ENCODE data around the gene PDE4B. TPM values are rescaled to one million over a fixed set of nuclear protein-coding genes. Genes with fewer than 3 reads are reported as not detected.

The PDE4B gene
- total RNA-seq, 1 donor from 2014 or later: 3.8 TPM

DNA sequence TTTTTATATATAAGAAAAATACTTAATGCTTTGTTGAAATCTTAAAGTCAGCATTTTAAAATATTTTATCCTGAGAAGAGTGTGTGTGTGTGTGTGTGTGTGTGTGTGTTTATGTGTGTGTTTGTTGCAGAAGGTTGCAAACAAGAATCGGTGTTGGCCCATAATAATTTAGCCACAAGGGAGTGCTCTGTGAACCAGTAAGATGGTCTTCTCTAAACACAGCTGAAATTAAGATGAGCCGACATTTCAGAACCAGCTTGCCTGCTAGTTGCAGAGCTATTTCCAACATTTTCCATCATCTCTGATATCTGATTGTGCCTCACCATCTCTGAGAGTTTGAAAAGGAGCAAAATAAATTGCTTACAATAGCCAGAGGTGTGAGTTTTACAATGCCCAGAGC, 582.4 kb downstream of the PDE4B start:
- no peak for DNase-seq (ENCODE audit: low read depth)
- no peak for TF ChIP-seq CTCF (conservative IDR thresholded peaks at IDR 0.05; ENCODE audit: low read depth, low read length)
- H3K4me3 ChIP-seq (ENCODE audit: low read depth, low read length): no peak overlapping the region

- no peak overlapping the region for H3K4me3 ChIP-seq (ENCODE audit: low read depth, low read length)
- TF ChIP-seq CTCF (conservative IDR thresholded peaks at IDR 0.05; ENCODE audit: low read depth, low read length): no peak
- DNase-seq (ENCODE audit: low read depth): no peak
These were observed 587.9 kb downstream of the PDE4B start for GRCh38 chr1:66380452-66381212.

- no peak for TF ChIP-seq CTCF (conservative IDR thresholded peaks at IDR 0.05; ENCODE audit: low read depth, low read length)
These were observed 589.1 kb downstream of the PDE4B start for GRCh38 chr1:66381621-66382275.

DNA sequence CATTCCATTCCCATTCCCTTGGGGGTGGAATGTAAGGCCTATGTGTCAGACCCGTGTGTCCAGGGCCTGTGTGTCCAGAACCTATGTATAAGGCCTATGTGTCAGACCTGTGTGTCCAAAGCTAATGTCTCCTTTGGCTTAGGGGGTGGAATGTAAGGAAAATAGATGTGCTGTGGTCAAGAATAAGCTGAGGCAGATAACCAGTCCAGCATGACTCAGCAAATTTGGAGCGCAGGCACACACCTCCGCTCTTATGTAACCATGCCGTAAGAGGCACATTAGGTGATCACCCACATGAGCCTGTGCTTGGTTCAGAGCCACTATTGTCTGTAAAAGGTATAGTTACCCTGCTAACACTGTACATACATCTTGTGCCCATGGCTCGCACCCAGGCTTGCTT, 590.5 kb downstream of the PDE4B start:
- no peak overlapping the region for H3K4me3 ChIP-seq (ENCODE audit: low read depth, low read length)
- no peak for TF ChIP-seq CTCF (conservative IDR thresholded peaks at IDR 0.05; ENCODE audit: low read depth, low read length)
- DNase-seq (ENCODE audit: low read depth): no peak

More at GRCh38 chr1:66381621-66382275, 589.1 kb downstream of the PDE4B start:
- DNase-seq (ENCODE audit: low read depth): no peak
- no peak overlapping the region for H3K4me3 ChIP-seq (ENCODE audit: low read depth, low read length)

DNA sequence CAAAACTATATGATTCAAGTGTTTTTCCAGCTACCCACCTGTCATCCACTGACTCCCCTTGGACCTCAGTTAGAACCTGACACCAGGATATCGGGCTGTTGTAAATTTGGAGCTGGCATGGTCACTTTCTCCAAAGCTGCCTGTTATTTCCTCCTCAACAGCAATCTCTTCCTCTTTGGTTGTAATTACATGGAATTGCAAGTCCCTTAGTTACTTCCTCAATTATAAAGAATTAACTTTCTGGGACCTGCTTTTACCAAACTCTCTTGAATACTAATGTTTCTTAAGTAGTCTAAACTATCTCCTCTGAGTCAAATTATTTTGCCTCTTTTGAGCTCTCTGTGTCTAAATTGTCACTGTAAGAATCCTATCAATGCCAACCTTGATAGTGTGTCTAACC, 590.9 kb downstream of the PDE4B start:
- TF ChIP-seq CTCF (conservative IDR thresholded peaks at IDR 0.05; ENCODE audit: low read depth, low read length): no peak
- no peak overlapping the region for H3K4me3 ChIP-seq (ENCODE audit: low read depth, low read length)
- DNase-seq (ENCODE audit: low read depth): no peak

GRCh38 chr1:66384258-66384921, 591.7 kb downstream of the PDE4B start:
- no peak for TF ChIP-seq CTCF (conservative IDR thresholded peaks at IDR 0.05; ENCODE audit: low read depth, low read length)
- H3K4me3 ChIP-seq (ENCODE audit: low read depth, low read length): no peak overlapping the region
- no peak for DNase-seq (ENCODE audit: low read depth)

Measured in epithelial cell of proximal tubule (primary cell).